CMK (cell line): Measurements from ENCODE around the gene LOC101059915.

Experiments
- DNase-seq: peaks from one replicate; pipeline ENCODE4 v3.0.0-alpha.2; 2010; ENCODE audit warnings: low read depth

LOC101059915 gene

DNA sequence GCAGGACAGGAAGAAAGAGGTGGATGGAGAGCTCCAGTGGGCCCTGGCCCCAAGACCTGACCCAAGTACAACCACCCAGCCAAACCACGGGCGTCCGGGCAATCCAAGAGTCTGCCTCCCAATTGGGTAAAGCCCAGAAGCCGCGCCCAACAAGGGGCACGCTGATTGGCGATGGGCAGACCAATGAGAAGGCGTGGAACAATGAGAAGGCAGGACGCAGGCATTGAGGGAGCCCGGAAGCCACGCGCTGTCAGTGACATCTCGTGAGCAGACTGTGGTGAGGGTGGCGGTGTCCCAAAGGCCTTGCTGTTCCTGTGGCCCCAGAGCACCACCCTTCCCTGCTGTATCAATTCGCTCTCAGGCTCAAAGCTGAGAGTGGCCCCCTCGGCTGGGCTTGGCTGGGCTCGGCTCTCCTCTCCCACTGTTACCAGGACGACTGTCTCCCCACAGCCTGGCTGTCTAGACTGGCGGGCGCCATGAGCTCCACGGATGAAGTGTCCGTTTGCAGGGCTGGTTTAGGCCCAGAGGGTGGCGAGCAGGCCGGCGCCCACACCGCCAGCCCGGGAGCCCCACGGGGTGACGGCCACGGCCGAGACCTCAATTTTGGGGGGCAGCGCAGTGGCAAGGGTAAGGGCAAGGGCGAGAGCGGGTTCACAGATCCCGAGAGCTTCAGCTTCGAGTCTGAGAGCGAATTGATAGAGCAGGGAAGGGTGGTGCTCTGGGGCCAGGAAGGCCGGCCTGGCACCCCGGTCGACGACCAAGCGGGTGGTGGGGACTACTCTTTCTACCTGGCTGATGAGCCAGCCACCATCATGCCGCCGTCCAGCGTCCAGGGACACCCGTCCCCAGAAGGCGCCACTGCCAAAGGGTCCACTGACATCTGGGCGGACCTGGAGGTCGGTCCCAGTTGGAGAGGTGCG, at the start of gene LOC101059915:
Gene LOC101059915, plus strand, starts transcription at position 219 of the 920 bp plus-strand sequence.
- DNase-seq, result no peak

DNA sequence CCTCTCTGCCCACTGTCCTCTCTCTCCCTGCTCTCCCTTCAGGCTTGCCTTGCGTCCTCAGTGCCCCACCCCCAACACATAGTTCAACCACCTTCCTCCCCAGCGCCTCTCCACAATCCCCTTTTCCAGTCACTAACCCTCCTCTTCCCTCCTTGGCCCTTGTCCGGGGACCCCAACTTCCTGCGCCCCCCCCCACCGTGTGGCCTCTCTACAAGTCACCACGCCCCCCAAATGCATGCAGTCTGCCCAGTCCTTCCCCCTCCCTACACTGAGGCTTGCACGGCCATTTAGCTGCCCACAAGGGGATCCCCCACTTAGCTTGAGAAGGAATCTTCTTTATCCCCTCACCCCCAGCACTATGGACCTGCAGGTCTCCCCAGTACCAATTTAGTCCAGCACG, 49.6 kb upstream of the LOC101059915 start:
- DNase-seq, result no peak

DNA sequence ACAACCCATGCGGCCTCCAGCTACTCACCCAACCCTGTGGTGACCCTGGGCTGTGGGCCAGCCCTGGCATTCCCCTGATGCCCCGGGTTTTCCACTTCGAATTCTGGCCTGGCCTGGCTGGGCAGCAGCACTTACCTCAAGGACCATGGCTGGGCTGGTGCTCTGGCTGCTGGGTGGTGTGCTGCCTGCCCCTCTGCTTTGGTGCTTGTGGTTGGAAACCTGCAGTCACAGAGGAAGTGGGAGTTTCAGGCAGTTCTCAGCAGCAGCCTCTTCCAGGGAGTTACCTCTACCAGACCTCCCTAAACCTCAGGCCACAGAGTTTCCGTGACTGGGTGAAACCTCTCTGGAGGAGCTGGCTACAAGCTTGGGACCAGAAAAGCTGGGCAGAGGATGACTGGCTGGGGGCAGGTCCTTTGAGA, 49.0 kb upstream of the LOC101059915 start, which contains the start of gene CXCR3:
Gene CXCR3, minus strand, starts transcription at position 209 of the 419 bp plus-strand sequence. Its CDS starts 62 bp downstream, at position 147.
- DNase-seq, result peak; percentile 34

DNA sequence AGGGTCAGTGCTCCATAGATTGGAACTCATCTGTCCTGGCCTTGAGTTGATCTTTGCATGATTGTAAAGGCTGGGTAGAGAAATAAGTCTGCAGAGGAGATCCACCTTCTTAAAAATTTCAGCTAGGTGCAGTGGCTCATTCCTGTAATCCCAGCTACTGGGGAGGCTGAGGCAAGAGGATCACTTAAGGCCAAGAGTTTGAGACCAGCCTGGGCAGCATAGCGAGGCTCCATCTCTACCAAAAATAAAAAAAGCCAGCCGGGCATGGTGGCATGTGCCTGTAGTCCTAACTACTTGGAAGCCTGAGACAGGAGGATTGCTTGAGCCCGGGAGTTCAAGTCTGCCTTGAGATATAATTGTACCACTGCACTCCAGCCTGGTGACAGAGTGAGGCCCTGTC, 48.6 kb upstream of the LOC101059915 start:
- DNase-seq, result no peak

DNA sequence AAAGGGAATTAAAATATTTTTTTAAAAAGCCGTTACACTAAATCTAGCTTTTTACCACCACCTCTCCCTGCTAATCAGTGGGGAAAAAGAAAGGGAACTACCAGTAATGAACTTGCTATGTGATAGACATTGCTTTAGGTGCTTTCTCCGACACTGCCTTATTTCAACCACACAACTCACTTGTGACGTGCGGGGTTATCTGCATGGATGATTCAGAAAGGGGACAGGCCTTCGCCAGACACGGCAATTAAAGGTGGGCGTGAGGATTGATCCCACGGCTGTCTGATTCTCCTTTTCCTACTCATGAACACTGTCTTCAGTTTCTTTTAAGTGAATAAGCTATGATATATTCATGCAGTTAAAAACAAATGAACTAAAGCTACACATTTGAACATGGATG, 48.2 kb upstream of the LOC101059915 start:
- no peak for DNase-seq

DNA sequence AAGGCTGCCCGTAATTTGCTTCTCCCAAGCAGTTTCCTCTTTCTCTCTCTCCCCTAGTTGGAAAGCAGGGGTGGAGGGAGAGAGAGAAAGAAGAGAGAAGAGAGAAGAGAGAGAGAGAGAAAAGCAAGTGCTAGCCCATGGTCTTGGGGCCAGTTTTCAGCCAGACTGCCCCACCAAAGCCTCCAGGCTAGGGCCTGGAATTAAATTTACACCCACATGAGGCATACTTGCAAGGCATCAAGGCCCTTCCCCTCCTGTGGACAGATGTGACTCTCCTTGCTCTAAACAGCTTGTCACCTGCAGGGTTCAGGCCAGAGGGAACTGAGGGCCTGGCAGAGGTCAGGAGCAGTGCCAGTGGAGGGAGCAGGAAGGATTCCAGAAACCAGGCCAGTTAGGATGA, 47.4 kb upstream of the LOC101059915 start:
- DNase-seq, result no peak

DNA sequence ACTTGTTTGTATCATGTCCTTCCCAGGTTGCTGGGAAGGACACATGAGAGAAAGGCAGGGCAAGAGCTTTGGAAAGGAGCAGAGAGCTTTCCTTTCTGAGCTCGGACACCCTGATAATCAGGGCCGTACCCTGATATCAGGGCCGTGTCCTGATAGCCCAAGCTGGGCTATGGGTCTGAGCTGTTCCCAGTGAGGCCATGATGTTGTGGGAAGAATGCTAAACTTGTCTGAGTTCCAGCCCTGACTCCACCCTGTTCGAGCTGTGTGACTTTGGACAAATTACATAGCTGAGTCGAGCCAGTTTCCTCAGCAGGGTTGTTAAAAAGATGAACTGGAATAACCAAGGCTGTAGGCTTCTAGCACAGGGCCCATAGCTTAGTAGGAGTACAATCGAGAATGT, 45.7 kb upstream of the LOC101059915 start:
- no peak for DNase-seq

DNA sequence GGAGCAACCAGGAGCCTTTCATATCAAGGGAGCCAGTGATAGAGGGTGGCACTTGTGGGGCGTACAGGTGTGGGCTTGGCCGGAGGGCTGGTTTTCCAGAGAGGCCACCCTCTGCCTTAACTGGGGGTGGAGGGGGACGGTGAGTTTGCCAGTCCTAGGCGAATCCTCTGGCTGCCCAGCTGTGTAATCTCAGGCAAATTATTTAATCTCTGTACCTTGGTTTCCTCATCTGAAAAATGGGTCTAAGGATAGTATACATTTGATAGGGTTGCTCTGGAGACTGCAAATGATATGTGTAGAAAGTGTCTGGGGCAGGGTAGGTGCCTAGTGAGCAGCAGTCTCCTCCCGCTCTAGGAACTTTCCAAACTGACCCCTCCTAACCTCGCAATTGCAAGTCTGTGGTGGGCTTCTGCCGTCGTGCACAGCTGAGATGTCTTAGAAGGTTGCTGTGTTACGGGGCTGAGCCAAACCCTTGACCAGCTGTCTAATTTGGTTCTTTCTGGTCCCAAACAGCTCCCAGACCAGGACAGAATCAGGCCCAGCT, 45.2 kb upstream of the LOC101059915 start:
- DNase-seq, result no peak

DNA sequence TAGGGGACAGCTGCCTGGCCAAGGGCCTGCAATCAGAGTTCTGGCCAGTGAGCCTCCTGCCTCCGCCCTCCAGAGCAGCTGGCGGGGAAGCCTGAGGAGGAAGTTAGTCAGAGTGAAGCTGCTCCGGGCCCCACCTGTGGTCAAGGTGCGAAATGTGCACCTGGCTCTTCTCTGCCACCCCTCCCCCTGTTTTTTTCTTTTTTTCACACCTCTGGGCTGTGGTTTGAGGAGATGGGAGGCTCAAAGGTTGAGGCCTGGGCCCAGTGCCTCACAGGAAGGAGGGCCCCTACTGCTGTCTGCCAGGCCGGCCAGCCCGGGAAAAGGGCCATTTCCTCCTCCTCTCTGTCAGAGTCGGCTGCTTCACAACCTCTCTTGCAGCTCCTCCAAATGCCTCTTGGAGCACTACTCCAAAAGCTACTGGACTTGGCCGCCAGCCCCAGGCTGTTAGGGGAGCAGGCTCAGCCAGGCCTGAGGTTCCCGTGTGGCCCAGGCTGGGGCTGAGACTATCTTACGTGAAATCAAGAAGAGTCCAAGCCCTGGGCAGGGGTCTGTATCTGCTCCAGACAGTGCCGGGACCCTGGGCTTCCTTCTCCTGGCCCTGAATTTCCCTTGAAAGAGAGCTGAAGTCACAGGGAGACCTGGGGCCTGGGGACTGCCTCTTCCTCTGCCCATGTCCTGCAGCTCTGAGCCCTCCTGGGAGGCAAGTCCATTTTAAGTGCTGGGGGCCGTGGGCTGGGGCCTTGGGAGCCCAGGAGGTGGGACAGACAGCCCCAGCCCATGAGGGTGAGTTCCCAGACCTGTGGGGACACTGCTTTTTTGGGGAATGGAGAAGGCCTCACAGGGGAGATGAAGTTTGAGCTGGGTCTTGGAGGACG, 44.5 kb upstream of the LOC101059915 start:
- no peak for DNase-seq

DNA sequence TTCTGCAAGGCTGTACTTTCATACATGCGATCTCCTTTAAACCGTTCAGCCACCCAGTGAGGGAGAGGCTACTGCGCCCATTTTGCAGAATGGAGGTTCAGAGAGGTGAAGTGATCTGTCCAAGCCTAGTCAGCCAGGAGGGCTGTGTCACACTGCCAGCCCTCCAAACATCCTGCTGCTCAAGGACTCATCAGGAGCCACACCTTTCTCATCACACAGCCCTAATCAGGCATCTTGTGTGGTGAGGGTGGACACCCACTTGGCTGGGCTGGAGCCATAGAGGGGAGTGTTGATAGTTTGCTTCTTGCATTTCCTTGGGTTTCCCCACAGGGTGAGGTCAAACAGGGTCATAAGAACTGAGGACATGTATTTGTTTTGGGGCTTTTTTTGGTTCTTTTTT, 43.6 kb upstream of the LOC101059915 start:
- DNase-seq, result no peak

DNA sequence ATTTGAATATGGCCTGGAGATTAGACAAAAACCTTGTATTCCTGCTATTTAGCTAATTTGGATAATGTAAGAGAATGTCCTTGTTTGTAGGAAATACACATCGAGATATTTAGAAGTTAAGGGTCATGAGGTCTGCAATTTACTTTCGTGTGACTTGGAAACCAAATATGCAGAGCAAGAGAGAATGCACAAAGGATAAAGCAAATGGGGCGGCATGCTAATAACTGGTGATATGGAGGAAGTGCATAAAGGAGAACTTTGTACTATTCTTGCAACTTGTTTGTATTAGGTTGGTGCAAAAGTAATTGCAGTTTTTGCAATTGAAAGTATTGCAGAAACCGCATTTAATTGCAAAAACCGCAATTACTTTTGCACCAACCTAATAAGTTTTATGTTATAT, 41.9 kb upstream of the LOC101059915 start:
- DNase-seq, result no peak

DNA sequence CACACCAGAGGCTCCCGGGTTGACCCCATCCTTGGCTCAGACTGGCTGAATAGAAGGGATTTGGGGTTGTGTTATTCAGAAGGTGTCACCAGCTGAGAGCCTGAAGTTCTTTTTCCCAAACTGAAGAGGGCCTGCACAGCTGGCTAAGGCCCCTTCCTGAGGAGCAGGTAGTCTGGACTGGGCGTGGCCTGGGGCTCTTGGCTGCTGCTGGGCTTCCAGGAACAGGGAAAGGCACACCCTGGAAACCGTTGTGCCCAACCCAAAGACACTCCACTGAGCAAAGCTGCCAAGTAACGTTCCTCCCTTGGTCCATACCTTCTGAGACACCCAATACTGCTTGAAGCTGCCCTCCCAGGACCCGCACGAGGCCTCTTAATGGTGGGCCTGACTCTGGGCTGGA, 40.8 kb upstream of the LOC101059915 start:
- DNase-seq, result no peak

DNA sequence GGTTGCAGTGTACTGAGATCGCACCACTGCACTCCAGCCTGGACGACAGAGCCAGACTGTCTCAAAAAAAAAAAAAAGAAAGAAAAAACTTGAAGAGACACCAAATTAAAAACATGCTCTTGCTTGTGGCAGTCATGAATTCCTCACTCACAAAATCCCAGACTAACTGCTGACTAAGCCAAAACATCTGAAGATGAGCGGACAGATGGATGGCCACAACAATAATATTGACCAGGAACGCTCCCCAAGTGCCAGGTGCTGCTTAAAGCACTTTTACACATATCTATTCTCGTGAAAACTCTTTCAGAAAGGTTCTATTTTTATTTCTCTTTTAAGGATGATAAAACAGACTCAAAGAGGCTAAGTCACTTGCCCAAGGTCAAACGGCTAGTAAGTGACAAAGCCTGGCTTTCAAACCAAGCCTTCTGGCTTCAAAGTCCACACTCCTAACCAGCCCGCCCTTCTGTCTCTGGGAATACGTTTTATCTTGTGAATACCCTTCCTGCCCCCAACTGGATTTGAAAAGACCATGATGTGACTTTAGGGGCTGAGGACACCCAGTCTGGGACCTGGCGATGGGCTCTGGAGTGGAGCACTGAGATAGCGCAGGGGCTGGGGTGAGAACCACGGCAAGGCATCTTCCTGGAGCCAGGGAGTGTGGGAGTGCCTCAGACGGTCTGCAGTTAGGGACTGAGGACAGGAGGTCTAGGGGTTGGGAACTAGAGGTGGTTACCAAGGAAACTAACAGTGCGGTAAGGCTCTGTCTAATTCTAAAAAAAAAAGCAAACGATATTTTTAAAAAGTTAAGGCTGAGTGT, 39.5 kb upstream of the LOC101059915 start:
- no peak for DNase-seq

DNA sequence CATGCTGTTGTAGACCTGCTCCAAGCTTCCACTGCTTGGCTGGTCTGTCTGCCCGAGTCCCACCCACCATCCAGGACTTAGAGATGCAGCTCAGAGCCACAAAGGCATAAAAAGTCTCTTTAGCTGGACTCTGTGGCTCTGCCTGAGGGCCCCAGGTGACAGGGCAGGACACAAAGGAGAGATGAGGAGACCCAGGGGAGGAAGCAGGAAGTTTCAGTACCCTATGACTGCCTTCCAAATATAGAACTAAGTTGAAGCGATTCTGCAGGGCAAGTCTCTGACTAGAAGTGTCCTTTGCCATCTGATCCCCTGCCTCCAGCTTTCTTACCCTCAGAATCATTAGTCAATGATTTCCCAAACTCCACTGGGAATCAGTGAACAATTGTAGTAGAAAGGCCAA, 37.9 kb upstream of the LOC101059915 start:
- DNase-seq, result no peak

DNA sequence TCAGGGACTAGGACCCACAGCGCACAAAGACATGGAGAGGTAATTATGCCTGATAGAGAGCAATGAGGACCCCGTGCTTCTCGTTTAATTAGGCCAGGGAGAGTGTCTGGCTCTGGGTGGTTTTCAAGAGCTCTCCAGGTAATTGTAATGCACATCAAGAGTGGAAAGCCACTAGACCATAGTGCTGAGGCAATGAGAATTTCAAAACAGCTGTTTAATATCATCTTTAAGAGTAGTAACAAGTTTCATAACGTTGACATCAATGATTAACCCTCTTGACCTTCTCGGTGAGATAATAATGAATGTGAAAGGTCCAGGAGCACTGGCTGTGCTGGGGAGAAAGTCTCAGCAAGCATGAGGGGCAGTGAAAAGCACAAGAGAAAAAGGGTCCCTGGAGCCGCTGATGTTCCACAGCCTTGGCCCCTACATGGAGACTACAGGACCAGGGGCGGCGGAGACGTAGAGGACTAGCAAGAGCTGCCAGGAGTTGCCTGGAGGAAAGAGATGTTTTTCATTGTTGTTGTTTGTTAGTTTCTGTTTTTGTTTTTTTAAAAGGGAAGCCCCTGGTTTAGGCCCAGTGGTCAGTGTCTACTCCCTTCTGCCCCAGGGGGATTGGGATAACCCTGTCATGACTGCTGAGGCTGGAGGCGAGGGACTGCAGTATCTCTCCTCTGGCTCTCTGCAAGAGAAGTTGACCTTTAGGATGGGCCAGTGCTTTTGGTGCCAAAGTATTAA, 34.3 kb upstream of the LOC101059915 start:
- DNase-seq, result no peak

DNA sequence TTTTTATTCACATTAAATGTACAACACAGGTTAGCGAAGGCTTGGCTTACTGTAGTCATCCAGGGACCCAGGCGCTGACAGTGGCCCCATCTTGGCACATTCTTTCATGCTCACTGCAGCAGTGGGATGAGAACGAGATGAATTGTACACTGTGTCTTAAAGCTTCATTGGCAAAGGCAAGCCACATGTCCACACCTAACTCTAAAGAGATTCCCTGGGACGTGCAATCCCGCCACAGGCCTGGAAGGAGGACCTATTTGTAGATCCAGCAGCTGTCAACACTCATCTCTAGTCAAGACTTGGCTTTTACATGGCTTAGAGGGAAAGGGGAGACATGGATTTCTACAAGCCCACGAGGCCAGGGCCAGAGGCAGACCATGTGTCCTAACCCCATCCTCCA, 33.0 kb upstream of the LOC101059915 start:
- DNase-seq, result no peak

DNA sequence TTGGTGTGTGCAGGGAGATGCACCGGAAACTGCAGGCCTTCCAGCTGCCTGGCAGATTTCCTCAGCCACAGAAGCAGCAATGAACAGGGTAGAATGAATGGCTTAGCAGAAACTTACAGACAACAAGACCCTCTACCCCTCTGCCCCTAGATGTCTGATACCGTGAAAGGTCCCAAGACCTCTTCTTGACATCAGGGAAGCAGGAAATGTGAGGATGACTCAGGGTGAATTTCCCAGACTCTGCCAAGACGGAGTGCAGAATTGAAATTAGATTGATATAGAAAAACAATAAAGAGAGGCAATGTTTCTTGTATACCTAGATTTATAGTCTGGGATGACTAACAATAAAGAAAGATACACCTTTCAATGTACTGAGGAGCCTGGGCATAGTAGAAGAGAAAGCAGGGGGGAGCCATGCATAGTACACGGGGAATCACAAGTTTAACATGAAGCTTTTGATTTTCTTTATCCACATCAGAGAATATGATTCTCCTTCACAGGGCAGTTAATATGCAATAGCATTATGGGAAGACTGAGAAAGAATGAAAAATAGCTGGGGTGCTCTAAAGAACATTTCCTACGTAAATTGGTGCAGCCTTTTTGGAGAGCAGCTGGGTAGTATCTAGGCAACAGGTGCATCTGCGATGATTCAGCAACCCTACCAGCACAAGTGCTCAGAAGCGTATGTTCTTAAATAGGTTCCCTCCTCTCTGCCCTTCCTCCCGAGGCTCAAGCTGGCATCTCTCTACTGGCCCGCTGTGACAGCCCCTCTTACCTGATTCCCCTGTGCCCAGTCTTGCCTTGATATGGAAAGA, 30.7 kb upstream of the LOC101059915 start:
- DNase-seq, result no peak

DNA sequence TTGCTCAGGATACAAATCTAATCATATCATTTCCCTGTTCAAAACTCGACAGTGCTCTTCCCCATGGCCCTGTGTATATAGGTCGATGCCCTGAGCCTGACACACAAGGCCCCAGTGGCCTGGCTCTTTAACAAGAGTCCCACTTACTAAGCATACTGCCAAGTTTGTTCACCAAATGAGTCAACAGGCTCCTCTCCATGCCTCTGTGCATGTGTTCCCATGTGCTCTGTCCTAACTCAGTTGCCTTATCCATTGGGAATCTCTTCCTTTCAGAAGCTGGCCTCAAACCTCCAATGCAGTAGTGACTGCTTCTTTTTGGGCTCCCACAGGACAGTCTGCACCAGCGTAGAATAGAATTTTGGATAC, 30.1 kb upstream of the LOC101059915 start:
- DNase-seq, result no peak

DNA sequence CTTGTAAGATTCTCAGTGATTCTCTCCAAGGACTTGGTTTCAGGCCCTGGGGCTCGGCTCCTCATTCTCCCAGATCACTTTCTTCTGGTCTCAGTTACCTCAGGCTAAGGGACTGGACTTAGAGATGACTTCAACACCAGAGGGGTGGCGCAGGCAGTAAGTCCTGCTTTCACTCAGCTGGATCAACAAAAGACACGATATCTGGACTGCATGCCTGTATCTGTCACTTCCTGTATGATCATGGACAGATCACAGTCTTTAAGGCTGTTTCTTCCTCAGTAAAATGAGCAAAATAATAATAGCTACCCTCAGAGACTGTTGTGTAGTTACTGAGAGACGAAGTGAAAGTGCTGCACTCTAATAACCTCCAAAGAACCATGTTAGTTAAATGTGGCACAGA, 29.5 kb upstream of the LOC101059915 start:
- DNase-seq, result no peak

DNA sequence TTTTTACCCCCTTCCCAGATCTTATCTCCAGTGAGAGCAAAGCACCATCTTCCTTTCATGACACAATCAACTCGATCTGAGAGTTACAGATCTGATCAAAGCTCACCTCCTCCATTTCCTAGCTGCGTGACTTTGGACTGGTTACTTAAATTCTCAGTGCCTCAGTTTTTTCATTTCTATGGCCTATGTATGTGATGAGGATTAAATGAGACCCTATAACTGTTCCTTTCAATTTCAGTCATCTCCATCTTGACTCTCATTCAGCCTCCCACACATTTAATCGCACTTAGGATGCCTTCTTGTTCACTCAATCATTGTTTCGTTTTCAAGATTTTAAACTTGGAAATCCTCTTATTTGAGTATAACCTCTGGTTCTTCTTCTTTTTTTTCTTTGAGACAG, 28.9 kb upstream of the LOC101059915 start:
- DNase-seq, result no peak
